HEK293 (cell line): ENCODE results near the gene CACNA2D1.

Experiments
- BCL11A ChIP-seq: fragments of 450-650 bp; formaldehyde crosslinking; IDR thresholded peaks from 2 replicates; pipeline ENCODE4 v1.5.1; 2016; ENCODE audit warnings: low read depth, missing biosample characterization, missing genetic modification characterization
- GLIS1 ChIP-seq: fragments of 450-650 bp; formaldehyde crosslinking; IDR thresholded peaks from 2 replicates; pipeline ENCODE4 v1.5.1; 2016; ENCODE audit warnings: missing biosample characterization, missing genetic modification characterization
- IKZF3 ChIP-seq: fragments of 450-650 bp; IDR thresholded peaks from 2 replicates; pipeline ENCODE4 v1.5.0; 2018; ENCODE audit warnings: missing biosample characterization, mild to moderate bottlenecking, missing genetic modification characterization, moderate library complexity
- MZF1 ChIP-seq: fragments of 450-650 bp; formaldehyde crosslinking; IDR thresholded peaks from 2 replicates; pipeline ENCODE4 v1.5.1; 2017; ENCODE audit warnings: missing biosample characterization, missing genetic modification characterization, borderline replicate concordance
- PRDM4 ChIP-seq: fragments of 450-650 bp; formaldehyde crosslinking; IDR thresholded peaks from 2 replicates; pipeline ENCODE4 v1.5.1; 2017; ENCODE audit warnings: missing biosample characterization, missing genetic modification characterization
- SP7 ChIP-seq: fragments of 450-650 bp; formaldehyde crosslinking; IDR thresholded peaks from 2 replicates; pipeline ENCODE4 v1.5.1; 2016; ENCODE audit warnings: missing biosample characterization, missing genetic modification characterization
- ZBTB8A ChIP-seq: fragments of 450-650 bp; formaldehyde crosslinking; IDR thresholded peaks from 2 replicates; pipeline ENCODE4 v1.5.1; 2016; ENCODE audit warnings: missing biosample characterization, missing genetic modification characterization
- ZEB2 ChIP-seq: fragments of 450-650 bp; formaldehyde crosslinking; IDR thresholded peaks from 2 replicates; pipeline ENCODE4 v1.5.1; 2016; ENCODE audit warnings: missing biosample characterization, missing genetic modification characterization
- ZIC2 ChIP-seq: fragments of 450-650 bp; formaldehyde crosslinking; IDR thresholded peaks from 2 replicates; pipeline ENCODE4 v1.5.1; 2016; ENCODE audit warnings: missing biosample characterization, missing genetic modification characterization
- ZNF140 ChIP-seq: fragments of 450-650 bp; formaldehyde crosslinking; IDR thresholded peaks from 2 replicates; pipeline ENCODE4 v1.5.1; 2016; ENCODE audit warnings: missing biosample characterization, missing genetic modification characterization
- ZNF175 ChIP-seq: fragments of 450-650 bp; formaldehyde crosslinking; IDR thresholded peaks from 2 replicates; pipeline ENCODE4 v1.5.1; 2016; ENCODE audit warnings: missing biosample characterization, missing genetic modification characterization
- ZNF223 ChIP-seq: fragments of 450-650 bp; formaldehyde crosslinking; IDR thresholded peaks from 2 replicates; pipeline ENCODE4 v1.5.1; 2016; ENCODE audit warnings: missing biosample characterization, missing genetic modification characterization
- ZNF302 ChIP-seq: fragments of 450-650 bp; formaldehyde crosslinking; IDR thresholded peaks from 2 replicates; pipeline ENCODE4 v1.5.1; 2016; ENCODE audit warnings: missing biosample characterization, missing genetic modification characterization, low read depth
- ZNF37A ChIP-seq: fragments of 450-650 bp; IDR thresholded peaks from 2 replicates; pipeline ENCODE4 v1.5.1; 2018; ENCODE audit warnings: missing biosample characterization, missing genetic modification characterization
- ZNF558 ChIP-seq: fragments of 450-650 bp; formaldehyde crosslinking; IDR thresholded peaks from 2 replicates; pipeline ENCODE4 v1.5.1; 2016; ENCODE audit warnings: missing biosample characterization, missing genetic modification characterization
- ZNF561 ChIP-seq: fragments of 450-650 bp; IDR thresholded peaks from 2 replicates; pipeline ENCODE4 v1.5.1; 2018; ENCODE audit warnings: missing biosample characterization, missing genetic modification characterization, borderline replicate concordance
- TF ChIP-seq, protein P1 (sequence below): fragments of 450-650 bp; formaldehyde crosslinking; IDR thresholded peaks from 2 replicates; pipeline ENCODE4 v1.5.1; 2017; ENCODE audit warnings: missing biosample characterization, missing genetic modification characterization
- TF ChIP-seq, protein P2 (sequence below): fragments of 450-650 bp; formaldehyde crosslinking; IDR thresholded peaks from 2 replicates; pipeline ENCODE4 v1.5.1; 2017; ENCODE audit warnings: missing biosample characterization, missing genetic modification characterization
- TF ChIP-seq, protein P3 (sequence below): fragments of 450-650 bp; formaldehyde crosslinking; IDR thresholded peaks from 2 replicates; pipeline ENCODE4 v1.5.1; 2017; ENCODE audit warnings: missing biosample characterization, missing genetic modification characterization
- TF ChIP-seq, protein P4 (sequence below): fragments of 450-650 bp; IDR thresholded peaks from 2 replicates; pipeline ENCODE4 v1.5.1; 2018; ENCODE audit warnings: missing biosample characterization, missing genetic modification characterization
- TF ChIP-seq, protein P5 (sequence below): fragments of 450-650 bp; formaldehyde crosslinking; IDR thresholded peaks from 2 replicates; pipeline ENCODE4 v1.5.1; 2016; ENCODE audit warnings: missing biosample characterization, missing genetic modification characterization
- TF ChIP-seq, protein P6 (sequence below): fragments of 450-650 bp; IDR thresholded peaks from 2 replicates; pipeline ENCODE4 v1.5.1; 2018; ENCODE audit warnings: missing biosample characterization, mild to moderate bottlenecking, missing genetic modification characterization

Gene CACNA2D1

GRCh38 chr7:82384779-82385178, 58.8 kb downstream of the CACNA2D1 start (continued):
- TF ChIP-seq, protein P1, sequence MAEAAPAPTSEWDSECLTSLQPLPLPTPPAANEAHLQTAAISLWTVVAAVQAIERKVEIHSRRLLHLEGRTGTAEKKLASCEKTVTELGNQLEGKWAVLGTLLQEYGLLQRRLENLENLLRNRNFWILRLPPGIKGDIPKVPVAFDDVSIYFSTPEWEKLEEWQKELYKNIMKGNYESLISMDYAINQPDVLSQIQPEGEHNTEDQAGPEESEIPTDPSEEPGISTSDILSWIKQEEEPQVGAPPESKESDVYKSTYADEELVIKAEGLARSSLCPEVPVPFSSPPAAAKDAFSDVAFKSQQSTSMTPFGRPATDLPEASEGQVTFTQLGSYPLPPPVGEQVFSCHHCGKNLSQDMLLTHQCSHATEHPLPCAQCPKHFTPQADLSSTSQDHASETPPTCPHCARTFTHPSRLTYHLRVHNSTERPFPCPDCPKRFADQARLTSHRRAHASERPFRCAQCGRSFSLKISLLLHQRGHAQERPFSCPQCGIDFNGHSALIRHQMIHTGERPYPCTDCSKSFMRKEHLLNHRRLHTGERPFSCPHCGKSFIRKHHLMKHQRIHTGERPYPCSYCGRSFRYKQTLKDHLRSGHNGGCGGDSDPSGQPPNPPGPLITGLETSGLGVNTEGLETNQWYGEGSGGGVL, result 0 out of 2 replicates have a peak, but pooled peaks have one; percentile 18
- TF ChIP-seq ZNF223 (no peak), BCL11A (no peak), ZNF302 (tag by site-specific recombination) (no peak), GLIS1 (tag by site-specific recombination) (no peak), ZNF175 (tag by site-specific recombination) (no peak), ZNF37A (no peak), ZNF558 (0 out of 2 replicates have a peak, but pooled peaks have one; percentile 14), ZNF140 (tag by site-specific recombination) (no peak), IKZF3 (tag by site-specific recombination) (peak; percentile 69), ZIC2 (tag by site-specific recombination) (no peak), SP7 (no peak), PRDM4 (tag by site-specific recombination) (no peak), ZEB2 (tag by site-specific recombination) (peak; percentile 84), ZBTB8A (tag by site-specific recombination) (no peak), MZF1 (tag by site-specific recombination) (0 out of 2 replicates have a peak, but pooled peaks have one; percentile 14), ZNF561 (tag by site-specific recombination) (0 out of 2 replicates have a peak, but pooled peaks have one; percentile 21)
- TF ChIP-seq, protein P2, sequence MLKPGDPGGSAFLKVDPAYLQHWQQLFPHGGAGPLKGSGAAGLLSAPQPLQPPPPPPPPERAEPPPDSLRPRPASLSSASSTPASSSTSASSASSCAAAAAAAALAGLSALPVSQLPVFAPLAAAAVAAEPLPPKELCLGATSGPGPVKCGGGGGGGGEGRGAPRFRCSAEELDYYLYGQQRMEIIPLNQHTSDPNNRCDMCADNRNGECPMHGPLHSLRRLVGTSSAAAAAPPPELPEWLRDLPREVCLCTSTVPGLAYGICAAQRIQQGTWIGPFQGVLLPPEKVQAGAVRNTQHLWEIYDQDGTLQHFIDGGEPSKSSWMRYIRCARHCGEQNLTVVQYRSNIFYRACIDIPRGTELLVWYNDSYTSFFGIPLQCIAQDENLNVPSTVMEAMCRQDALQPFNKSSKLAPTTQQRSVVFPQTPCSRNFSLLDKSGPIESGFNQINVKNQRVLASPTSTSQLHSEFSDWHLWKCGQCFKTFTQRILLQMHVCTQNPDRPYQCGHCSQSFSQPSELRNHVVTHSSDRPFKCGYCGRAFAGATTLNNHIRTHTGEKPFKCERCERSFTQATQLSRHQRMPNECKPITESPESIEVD (tag by site-specific recombination), result peak; percentile 81
- TF ChIP-seq, protein P3, sequence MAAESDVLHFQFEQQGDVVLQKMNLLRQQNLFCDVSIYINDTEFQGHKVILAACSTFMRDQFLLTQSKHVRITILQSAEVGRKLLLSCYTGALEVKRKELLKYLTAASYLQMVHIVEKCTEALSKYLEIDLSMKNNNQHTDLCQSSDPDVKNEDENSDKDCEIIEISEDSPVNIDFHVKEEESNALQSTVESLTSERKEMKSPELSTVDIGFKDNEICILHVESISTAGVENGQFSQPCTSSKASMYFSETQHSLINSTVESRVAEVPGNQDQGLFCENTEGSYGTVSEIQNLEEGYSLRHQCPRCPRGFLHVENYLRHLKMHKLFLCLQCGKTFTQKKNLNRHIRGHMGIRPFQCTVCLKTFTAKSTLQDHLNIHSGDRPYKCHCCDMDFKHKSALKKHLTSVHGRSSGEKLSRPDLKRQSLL (tag by site-specific recombination), result no peak
- TF ChIP-seq, protein P4, sequence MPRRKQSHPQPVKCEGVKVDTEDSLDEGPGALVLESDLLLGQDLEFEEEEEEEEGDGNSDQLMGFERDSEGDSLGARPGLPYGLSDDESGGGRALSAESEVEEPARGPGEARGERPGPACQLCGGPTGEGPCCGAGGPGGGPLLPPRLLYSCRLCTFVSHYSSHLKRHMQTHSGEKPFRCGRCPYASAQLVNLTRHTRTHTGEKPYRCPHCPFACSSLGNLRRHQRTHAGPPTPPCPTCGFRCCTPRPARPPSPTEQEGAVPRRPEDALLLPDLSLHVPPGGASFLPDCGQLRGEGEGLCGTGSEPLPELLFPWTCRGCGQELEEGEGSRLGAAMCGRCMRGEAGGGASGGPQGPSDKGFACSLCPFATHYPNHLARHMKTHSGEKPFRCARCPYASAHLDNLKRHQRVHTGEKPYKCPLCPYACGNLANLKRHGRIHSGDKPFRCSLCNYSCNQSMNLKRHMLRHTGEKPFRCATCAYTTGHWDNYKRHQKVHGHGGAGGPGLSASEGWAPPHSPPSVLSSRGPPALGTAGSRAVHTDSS (tag by site-specific recombination), result 0 out of 2 replicates have a peak, but pooled peaks have one; percentile 2
- TF ChIP-seq, protein P5, sequence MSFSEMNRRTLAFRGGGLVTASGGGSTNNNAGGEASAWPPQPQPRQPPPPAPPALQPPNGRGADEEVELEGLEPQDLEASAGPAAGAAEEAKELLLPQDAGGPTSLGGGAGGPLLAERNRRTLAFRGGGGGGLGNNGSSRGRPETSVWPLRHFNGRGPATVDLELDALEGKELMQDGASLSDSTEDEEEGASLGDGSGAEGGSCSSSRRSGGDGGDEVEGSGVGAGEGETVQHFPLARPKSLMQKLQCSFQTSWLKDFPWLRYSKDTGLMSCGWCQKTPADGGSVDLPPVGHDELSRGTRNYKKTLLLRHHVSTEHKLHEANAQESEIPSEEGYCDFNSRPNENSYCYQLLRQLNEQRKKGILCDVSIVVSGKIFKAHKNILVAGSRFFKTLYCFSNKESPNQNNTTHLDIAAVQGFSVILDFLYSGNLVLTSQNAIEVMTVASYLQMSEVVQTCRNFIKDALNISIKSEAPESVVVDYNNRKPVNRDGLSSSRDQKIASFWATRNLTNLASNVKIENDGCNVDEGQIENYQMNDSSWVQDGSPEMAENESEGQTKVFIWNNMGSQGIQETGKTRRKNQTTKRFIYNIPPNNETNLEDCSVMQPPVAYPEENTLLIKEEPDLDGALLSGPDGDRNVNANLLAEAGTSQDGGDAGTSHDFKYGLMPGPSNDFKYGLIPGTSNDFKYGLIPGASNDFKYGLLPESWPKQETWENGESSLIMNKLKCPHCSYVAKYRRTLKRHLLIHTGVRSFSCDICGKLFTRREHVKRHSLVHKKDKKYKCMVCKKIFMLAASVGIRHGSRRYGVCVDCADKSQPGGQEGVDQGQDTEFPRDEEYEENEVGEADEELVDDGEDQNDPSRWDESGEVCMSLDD (tag by site-specific recombination), result no peak
- TF ChIP-seq, protein P6, sequence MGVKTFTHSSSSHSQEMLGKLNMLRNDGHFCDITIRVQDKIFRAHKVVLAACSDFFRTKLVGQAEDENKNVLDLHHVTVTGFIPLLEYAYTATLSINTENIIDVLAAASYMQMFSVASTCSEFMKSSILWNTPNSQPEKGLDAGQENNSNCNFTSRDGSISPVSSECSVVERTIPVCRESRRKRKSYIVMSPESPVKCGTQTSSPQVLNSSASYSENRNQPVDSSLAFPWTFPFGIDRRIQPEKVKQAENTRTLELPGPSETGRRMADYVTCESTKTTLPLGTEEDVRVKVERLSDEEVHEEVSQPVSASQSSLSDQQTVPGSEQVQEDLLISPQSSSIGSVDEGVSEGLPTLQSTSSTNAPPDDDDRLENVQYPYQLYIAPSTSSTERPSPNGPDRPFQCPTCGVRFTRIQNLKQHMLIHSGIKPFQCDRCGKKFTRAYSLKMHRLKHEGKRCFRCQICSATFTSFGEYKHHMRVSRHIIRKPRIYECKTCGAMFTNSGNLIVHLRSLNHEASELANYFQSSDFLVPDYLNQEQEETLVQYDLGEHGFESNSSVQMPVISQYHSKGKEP (tag by site-specific recombination), result peak; percentile 91
